ENCODE results near the gene USHBP1. TPM values are rescaled to one million over a fixed set of nuclear protein-coding genes. Genes with fewer than 3 reads are reported as not detected.

USHBP1 gene
- polyA plus RNA-seq, 1 donor from 2014 or later: 0.59 TPM

DNA sequence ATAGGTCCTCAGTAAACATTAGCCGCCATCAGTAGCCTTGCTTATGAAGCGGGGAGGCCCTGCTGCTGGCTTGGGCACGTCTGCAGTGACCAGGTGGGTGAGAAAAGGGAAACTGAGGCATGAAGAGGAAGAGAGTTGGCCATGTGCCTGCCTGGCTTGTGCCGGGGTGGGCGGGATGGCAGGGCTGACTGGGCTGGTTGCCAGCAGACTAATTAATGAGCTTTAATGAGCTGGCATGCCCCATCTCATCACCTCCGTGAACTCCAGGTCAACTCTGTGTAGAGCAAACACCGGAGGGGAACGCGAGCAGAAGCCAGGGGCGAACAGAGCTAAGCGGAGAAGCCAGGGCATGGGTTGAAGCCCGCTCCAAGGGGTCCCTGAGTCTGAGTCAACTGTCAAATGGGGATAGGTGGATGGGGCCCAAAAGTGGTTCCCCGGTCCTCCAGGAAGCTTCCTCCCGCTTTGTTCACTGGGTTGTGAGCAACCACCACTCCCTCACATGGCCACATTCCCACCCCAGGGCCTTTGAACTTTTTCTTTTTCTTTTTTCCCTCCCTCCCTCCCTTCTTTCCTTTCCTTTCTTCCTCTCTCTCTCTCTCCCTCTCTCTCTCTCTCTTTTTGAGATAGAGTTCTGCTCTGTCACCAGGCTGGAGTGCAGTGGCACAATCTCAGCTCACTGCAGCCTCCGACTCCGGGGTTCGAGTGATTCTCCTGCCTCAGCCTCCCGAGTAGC, 27.6 kb downstream of the USHBP1 start:
- TF ChIP-seq SMC3 (conservative IDR thresholded peaks at IDR 0.05; ENCODE audit: poor library complexity) (no peak), POLR2AphosphoS5 (IDR thresholded peaks at IDR 0.05) (no peak), RAD21 (conservative IDR thresholded peaks at IDR 0.05) (no peak), MXI1 (conservative IDR thresholded peaks at IDR 0.05; ENCODE audit: poor library complexity, severe bottlenecking) (no peak), EP300 (conservative IDR thresholded peaks at IDR 0.05; ENCODE audit: poor library complexity, severe bottlenecking) (no peak), EZH2 (IDR thresholded peaks at IDR 0.05; ENCODE audit: borderline replicate concordance, insufficient read depth, low read length, poor library complexity, severe bottlenecking) (no peak), TAF1 (IDR thresholded peaks at IDR 0.05; ENCODE audit: low read depth) (no peak)
- TF ChIP-seq, protein P1, sequence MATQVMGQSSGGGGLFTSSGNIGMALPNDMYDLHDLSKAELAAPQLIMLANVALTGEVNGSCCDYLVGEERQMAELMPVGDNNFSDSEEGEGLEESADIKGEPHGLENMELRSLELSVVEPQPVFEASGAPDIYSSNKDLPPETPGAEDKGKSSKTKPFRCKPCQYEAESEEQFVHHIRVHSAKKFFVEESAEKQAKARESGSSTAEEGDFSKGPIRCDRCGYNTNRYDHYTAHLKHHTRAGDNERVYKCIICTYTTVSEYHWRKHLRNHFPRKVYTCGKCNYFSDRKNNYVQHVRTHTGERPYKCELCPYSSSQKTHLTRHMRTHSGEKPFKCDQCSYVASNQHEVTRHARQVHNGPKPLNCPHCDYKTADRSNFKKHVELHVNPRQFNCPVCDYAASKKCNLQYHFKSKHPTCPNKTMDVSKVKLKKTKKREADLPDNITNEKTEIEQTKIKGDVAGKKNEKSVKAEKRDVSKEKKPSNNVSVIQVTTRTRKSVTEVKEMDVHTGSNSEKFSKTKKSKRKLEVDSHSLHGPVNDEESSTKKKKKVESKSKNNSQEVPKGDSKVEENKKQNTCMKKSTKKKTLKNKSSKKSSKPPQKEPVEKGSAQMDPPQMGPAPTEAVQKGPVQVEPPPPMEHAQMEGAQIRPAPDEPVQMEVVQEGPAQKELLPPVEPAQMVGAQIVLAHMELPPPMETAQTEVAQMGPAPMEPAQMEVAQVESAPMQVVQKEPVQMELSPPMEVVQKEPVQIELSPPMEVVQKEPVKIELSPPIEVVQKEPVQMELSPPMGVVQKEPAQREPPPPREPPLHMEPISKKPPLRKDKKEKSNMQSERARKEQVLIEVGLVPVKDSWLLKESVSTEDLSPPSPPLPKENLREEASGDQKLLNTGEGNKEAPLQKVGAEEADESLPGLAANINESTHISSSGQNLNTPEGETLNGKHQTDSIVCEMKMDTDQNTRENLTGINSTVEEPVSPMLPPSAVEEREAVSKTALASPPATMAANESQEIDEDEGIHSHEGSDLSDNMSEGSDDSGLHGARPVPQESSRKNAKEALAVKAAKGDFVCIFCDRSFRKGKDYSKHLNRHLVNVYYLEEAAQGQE (IDR thresholded peaks at IDR 0.05; ENCODE audit: borderline replicate concordance): no peak
- TF ChIP-seq, protein P2, sequence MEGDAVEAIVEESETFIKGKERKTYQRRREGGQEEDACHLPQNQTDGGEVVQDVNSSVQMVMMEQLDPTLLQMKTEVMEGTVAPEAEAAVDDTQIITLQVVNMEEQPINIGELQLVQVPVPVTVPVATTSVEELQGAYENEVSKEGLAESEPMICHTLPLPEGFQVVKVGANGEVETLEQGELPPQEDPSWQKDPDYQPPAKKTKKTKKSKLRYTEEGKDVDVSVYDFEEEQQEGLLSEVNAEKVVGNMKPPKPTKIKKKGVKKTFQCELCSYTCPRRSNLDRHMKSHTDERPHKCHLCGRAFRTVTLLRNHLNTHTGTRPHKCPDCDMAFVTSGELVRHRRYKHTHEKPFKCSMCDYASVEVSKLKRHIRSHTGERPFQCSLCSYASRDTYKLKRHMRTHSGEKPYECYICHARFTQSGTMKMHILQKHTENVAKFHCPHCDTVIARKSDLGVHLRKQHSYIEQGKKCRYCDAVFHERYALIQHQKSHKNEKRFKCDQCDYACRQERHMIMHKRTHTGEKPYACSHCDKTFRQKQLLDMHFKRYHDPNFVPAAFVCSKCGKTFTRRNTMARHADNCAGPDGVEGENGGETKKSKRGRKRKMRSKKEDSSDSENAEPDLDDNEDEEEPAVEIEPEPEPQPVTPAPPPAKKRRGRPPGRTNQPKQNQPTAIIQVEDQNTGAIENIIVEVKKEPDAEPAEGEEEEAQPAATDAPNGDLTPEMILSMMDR (IDR thresholded peaks at IDR 0.05; ENCODE audit: poor library complexity, severe bottlenecking): no peak
- Histone ChIP-seq H3K4me3 (ENCODE audit: low read length) (no peak overlapping the region), H3K4me2 (ENCODE audit: low read length) (no peak overlapping the region), H3K27me3 (ENCODE audit: insufficient read depth, low read depth, low read length) (no peaks in the 10 kb centered on the region), H3K79me2 (replicated peaks; ENCODE audit: insufficient read depth, low read length) (peaks cover 3% of the 10 kb centered on the region), H2AFZ (ENCODE audit: low read depth, low read length) (no peak overlapping the region), H4K20me1 (ENCODE audit: insufficient read depth) (no peaks in the 10 kb centered on the region), H3F3A (ENCODE audit: insufficient read depth, low read length, poor library complexity, severe bottlenecking) (no peaks in the 10 kb centered on the region), H3K27ac (ENCODE audit: low read length) (no peak overlapping the region), H3K36me3 (ENCODE audit: insufficient read depth, low read length) (no peaks in the 10 kb centered on the region), H3K9me2 (ENCODE audit: insufficient read depth, low read length) (no peaks in the 10 kb centered on the region), H3K9me3 (ENCODE audit: low read length) (no peaks in the 10 kb centered on the region), H3K9ac (ENCODE audit: low read length) (no peak overlapping the region)

DNA sequence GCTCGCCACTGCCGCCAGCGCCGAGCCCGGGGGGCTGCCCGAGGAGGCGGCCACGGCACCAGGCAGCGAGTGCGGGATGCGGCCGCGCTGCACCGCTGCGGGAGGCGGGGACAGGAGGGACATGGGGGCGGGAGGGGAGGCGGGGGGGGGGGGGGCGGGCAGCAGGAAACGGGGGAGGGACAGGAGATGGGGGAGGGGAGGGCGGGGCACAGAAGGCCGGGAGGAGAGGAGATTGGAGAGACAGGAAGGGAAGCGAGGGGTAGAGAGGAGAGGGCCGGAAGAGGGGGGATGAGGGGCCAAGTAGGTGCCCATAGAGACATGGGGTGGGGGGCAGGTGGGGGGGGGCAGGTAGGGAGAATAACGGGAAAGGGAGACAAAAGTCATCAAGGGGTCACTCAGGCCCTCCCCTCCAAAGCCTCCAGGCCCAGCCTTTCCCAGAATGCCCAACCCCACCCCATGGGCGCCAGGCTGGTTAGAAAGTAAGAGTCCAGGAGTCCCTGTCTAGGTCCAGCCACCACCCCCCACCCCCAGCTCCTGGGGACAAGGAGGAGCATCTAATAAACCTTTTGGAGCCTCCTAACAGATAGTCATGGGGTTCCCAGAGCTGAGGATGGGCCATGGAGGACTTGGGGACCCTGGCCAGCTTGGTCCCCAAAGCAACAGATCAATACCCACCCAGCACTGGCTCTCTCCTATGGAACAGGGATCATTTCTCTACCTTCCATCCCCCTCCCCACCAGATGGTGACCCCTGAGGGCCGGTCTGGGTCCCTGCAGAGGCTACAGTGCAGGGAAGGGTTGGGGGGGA, 28.4 kb downstream of the USHBP1 start:
- Histone ChIP-seq H3F3A (ENCODE audit: insufficient read depth, low read length, poor library complexity, severe bottlenecking) (no peaks in the 10 kb centered on the region), H3K4me2 (ENCODE audit: low read length) (no peak overlapping the region), H3K9me2 (ENCODE audit: insufficient read depth, low read length) (no peaks in the 10 kb centered on the region), H3K9me3 (ENCODE audit: low read length) (no peaks in the 10 kb centered on the region), H3K4me3 (ENCODE audit: low read length) (peak overlapping the region; percentile 68), H3K27ac (ENCODE audit: low read length) (no peak overlapping the region), H3K79me2 (replicated peaks; ENCODE audit: insufficient read depth, low read length) (peaks cover 3% of the 10 kb centered on the region), H3K36me3 (ENCODE audit: insufficient read depth, low read length) (no peaks in the 10 kb centered on the region), H3K9ac (ENCODE audit: low read length) (peak overlapping the region; percentile 65), H3K27me3 (ENCODE audit: insufficient read depth, low read depth, low read length) (no peaks in the 10 kb centered on the region), H4K20me1 (ENCODE audit: insufficient read depth) (no peaks in the 10 kb centered on the region), H2AFZ (ENCODE audit: low read depth, low read length) (no peak overlapping the region)
- TF ChIP-seq, protein P1 (IDR thresholded peaks at IDR 0.05; ENCODE audit: borderline replicate concordance): no peak
- no peak for TF ChIP-seq MXI1 (conservative IDR thresholded peaks at IDR 0.05; ENCODE audit: poor library complexity, severe bottlenecking)
